Neural progenitor cell (in vitro differentiated cells): ENCODE results near the gene PPP2R5C.

Experiments
- CTCF ChIP-seq: fragments of 200-600 bp; sonication (generic); IDR thresholded peaks from 2 replicates; pipeline ENCODE4 v1.5.1; 2017; ENCODE audit warnings: antibody characterized with exemption, mild to moderate bottlenecking
- EZH2 ChIP-seq: fragments of 200-600 bp; sonication (generic); IDR thresholded peaks from 2 replicates; pipeline ENCODE4 v1.6.1; 2017; ENCODE audit warnings: antibody characterized with exemption, mild to moderate bottlenecking, moderate library complexity
- EZH2phosphoT487 ChIP-seq: fragments of 200-600 bp; sonication (generic); IDR thresholded peaks from 2 replicates; pipeline ENCODE4 v1.6.1; 2017; ENCODE audit warnings: antibody characterized with exemption

DNA sequence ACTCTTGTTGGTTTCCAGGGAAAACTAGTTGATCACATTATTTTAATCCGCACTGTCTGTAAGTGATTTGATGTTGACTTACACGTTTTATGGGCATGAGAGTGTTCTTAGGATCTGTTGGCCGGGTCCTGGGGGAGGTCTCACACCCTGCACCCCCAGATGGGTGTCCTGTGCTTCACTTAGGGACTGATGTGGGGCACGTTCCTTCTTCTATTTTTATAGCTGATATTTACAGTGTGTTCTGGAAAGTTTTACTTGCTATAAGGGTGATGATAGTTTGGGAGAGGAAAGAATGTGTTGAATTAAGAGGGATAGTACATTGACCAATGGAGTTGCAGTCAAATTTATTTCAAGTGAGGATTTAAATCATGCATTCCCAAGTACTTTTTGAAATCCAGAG lies 106.3 kb downstream of the PPP2R5C start:
- TF ChIP-seq EZH2 (no peak), CTCF (no peak), EZH2phosphoT487 (no peak)
